ENCODE results near the gene LYPD8.

LYPD8 gene

DNA sequence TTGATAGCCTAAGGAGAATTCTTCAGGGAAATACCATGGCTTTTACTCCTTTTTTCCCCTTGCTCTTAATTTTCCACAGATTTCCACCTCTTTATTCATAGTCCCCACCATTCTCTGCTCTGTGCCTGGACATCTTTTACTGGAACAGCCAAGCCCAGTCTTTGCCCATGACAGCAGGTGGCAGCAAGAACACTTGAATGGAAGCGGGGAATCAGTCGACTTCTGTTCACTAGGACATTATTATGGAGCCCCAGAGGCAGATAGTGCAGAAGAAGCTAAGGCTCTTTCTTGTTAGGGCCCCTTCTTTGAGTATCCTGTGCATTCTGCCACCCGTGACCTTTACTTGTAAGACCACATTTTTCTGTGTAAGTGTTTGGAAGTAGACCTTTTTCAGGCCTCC is 59.3 kb downstream of the LYPD8 start:
- no peak for TF ChIP-seq TEAD4 (IDR thresholded peaks at IDR 0.05)
- TF ChIP-seq RAD21 (IDR thresholded peaks at IDR 0.05; ENCODE audit: low read depth), result peak; percentile 54

DNA sequence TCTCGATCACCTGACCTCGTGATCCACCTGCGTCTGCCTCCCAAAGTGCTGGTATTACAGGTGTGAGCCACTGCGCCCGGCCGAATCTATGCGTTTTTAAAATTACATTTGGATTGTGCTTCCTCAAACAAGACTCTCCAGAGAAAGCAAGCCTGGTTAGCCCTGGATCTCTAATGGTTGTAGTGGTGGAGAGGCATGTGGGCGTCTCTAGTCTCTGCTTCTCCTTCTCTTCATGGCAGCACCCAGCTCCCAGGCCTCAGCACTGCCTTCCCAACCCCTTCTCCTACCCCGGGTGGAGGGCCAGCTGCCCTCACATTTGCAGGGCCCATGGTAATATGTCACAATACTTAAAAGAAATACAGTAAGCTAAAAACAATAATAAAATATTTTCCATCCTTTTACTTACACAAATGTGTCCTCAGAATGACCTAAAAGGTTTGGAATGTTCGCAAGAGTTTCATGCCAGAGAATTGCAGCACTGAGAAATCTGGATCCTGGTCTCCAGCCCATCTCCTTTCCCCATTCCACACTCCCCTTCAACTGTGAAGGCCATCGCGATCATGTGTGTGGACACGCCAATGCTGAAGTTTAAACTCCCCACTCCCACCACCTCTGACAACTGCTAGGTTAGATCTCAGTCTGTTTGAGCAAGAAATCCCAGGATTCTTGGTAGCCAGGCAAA is 60.0 kb downstream of the LYPD8 start:
- TF ChIP-seq NFIC (IDR thresholded peaks at IDR 0.05), result no peak
- no peak for TF ChIP-seq RAD21 (IDR thresholded peaks at IDR 0.05; ENCODE audit: low read depth)
- no peak for TF ChIP-seq YY1 (IDR thresholded peaks at IDR 0.05; ENCODE audit: low read depth)
- TF ChIP-seq ZBTB7A (IDR thresholded peaks at IDR 0.05; ENCODE audit: low read depth), result no peak
- TF ChIP-seq TAF1 (IDR thresholded peaks at IDR 0.05; ENCODE audit: low read depth), result no peak
- TF ChIP-seq, protein P1, sequence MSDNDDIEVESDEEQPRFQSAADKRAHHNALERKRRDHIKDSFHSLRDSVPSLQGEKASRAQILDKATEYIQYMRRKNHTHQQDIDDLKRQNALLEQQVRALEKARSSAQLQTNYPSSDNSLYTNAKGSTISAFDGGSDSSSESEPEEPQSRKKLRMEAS (IDR thresholded peaks at IDR 0.05), result no peak
- TF ChIP-seq TEAD4 (IDR thresholded peaks at IDR 0.05), result no peak
- TF ChIP-seq CREB1 (IDR thresholded peaks at IDR 0.05; ENCODE audit: low read depth), result no peak
- TF ChIP-seq REST (IDR thresholded peaks at IDR 0.05; ENCODE audit: low read depth), result no peak
- no peak for TF ChIP-seq TCF12 (IDR thresholded peaks at IDR 0.05; ENCODE audit: low read depth)
- no peak for TF ChIP-seq EGR1 (IDR thresholded peaks at IDR 0.05)
- TF ChIP-seq CEBPB (IDR thresholded peaks at IDR 0.05), result no peak
- no peak for TF ChIP-seq EP300 (IDR thresholded peaks at IDR 0.05; ENCODE audit: borderline replicate concordance)
- TF ChIP-seq USF1 (IDR thresholded peaks at IDR 0.05), result no peak
- TF ChIP-seq FOXM1 (IDR thresholded peaks at IDR 0.05; ENCODE audit: borderline replicate concordance, low read depth), result no peak

GRCh38 chr1:248691567-248692155 is 63.9 kb downstream of the LYPD8 start:
- TF ChIP-seq USF1 (IDR thresholded peaks at IDR 0.05) (peak; percentile 23; the same call in 1 of the 2 replicates), TAF1 (IDR thresholded peaks at IDR 0.05; ENCODE audit: low read depth) (no peak)

Measured in Ishikawa (cell line).